SK-N-SH treated with all-trans-retinoic acid at 6 μM for 48 hours (cell line): ENCODE results near the gene TNFRSF21.

Experiments
- ATAC-seq: fragments of 200-7000 bp; cut with Tn5 transposase; 3 replicates; pipeline ENCODE4 v1.9.1; 2020; ENCODE audit warnings: mild to moderate bottlenecking, moderate library complexity
- CSDC2 ChIP-seq: fragments of 250-450 bp; sonication (Bioruptor Pico); IDR thresholded peaks from 2 replicates; pipeline ENCODE4 v1.5.0; 2020; ENCODE audit warnings: mild to moderate bottlenecking, moderate library complexity
- GLIS3 ChIP-seq: fragments of 250-450 bp; sonication (Bioruptor Pico); IDR thresholded peaks from 2 replicates; pipeline ENCODE4 v1.5.0; 2020; ENCODE audit warnings: mild to moderate bottlenecking, moderate library complexity
- ISL1 ChIP-seq: fragments of 250-450 bp; sonication (Bioruptor Pico); IDR thresholded peaks from 2 replicates; pipeline ENCODE4 v2.1.2; 2022; ENCODE audit warnings: mild to moderate bottlenecking, moderate library complexity
- OSR1 ChIP-seq: fragments of 250-450 bp; sonication (Bioruptor Pico); IDR thresholded peaks from 2 replicates; pipeline ENCODE4 v1.8.0; 2022; ENCODE audit warnings: moderate library complexity, mild to moderate bottlenecking, inconsistent platforms
- PATZ1 ChIP-seq: fragments of 250-450 bp; sonication (Bioruptor Pico); IDR thresholded peaks from 2 replicates; pipeline ENCODE4 v1.8.0; 2020; ENCODE audit warnings: mild to moderate bottlenecking, moderate library complexity, borderline replicate concordance
- PPARA ChIP-seq: fragments of 250-450 bp; sonication (Bioruptor Pico); IDR thresholded peaks from 2 replicates; pipeline ENCODE4 v1.5.0; 2020; ENCODE audit warnings: mild to moderate bottlenecking, borderline replicate concordance
- RARB ChIP-seq: fragments of 250-450 bp; sonication (Bioruptor Pico); IDR thresholded peaks from 2 replicates; pipeline ENCODE4 v1.8.0; 2021; ENCODE audit warnings: mild to moderate bottlenecking, moderate library complexity
- SNAI2 ChIP-seq: fragments of 250-450 bp; sonication (Bioruptor Pico); IDR thresholded peaks from 2 replicates; pipeline ENCODE4 v1.5.0; 2020; ENCODE audit warnings: mild to moderate bottlenecking, moderate library complexity
- TOX ChIP-seq: fragments of 250-450 bp; sonication (Bioruptor Pico); IDR thresholded peaks from 2 replicates; pipeline ENCODE4 v1.8.0; 2021; ENCODE audit warnings: mild to moderate bottlenecking, moderate library complexity, borderline replicate concordance
- ZC3H10 ChIP-seq: fragments of 250-450 bp; sonication (Bioruptor Pico); IDR thresholded peaks from 2 replicates; pipeline ENCODE4 v1.5.1; 2021; ENCODE audit warnings: mild to moderate bottlenecking, moderate library complexity
- ZFP3 ChIP-seq: fragments of 250-450 bp; sonication (Bioruptor Pico); IDR thresholded peaks from 2 replicates; pipeline ENCODE4 v1.5.0; 2020; ENCODE audit warnings: mild to moderate bottlenecking, moderate library complexity
- ZNF565 ChIP-seq: fragments of 450-650 bp; formaldehyde crosslinking; conservative IDR thresholded peaks from 2 replicates; pipeline ENCODE4 v1.5.0; 2020; ENCODE audit warnings: low read depth, mild to moderate bottlenecking, moderate library complexity
- ZNF70 ChIP-seq: fragments of 450-650 bp; formaldehyde crosslinking; IDR thresholded peaks from 2 replicates; pipeline ENCODE4 v1.5.0; 2020; ENCODE audit warnings: mild to moderate bottlenecking, moderate library complexity
- TF ChIP-seq, protein P1 (sequence below): fragments of 250-450 bp; sonication (Bioruptor Pico); IDR thresholded peaks from 2 replicates; pipeline ENCODE4 v1.5.0; 2020; ENCODE audit warnings: mild to moderate bottlenecking, moderate library complexity
- TF ChIP-seq, protein P2 (sequence below): fragments of 250-450 bp; sonication (Bioruptor Pico); IDR thresholded peaks from 2 replicates; pipeline ENCODE4 v1.5.1; 2020; ENCODE audit warnings: low read depth, mild to moderate bottlenecking, moderate library complexity
- TF ChIP-seq, protein P3 (sequence below): fragments of 250-450 bp; sonication (Bioruptor Pico); IDR thresholded peaks from 2 replicates; pipeline ENCODE4 v1.5.1; 2021; ENCODE audit warnings: mild to moderate bottlenecking, moderate library complexity

TNFRSF21 gene

DNA sequence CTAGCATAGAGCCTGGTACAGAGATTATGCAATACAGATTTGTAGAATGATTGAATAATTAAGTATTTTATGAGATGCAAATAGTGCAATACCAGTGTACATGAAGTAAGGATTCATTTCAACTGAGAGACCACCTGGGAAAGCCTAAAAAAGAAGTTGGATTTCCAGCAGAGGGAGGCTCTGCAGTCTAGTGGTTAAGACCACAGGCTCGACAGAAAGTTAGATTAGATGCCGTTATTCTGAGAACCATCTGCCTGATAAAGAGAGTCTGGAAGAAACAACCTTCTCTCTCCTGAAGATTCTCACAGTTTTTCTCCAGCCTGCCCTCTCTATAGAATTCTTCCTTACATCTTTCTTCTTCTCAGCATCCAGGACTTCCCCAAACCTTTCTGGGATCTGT, 13.6 kb upstream of the TNFRSF21 start:
- ATAC-seq = no peak
- TF ChIP-seq ISL1 (CRISPR knock-in tag) = no peak
- no peak for TF ChIP-seq TOX
- TF ChIP-seq SNAI2 (CRISPR knock-in tag) = no peak
- no peak for TF ChIP-seq ZNF70 (CRISPR knock-in tag)
- TF ChIP-seq, protein P1, sequence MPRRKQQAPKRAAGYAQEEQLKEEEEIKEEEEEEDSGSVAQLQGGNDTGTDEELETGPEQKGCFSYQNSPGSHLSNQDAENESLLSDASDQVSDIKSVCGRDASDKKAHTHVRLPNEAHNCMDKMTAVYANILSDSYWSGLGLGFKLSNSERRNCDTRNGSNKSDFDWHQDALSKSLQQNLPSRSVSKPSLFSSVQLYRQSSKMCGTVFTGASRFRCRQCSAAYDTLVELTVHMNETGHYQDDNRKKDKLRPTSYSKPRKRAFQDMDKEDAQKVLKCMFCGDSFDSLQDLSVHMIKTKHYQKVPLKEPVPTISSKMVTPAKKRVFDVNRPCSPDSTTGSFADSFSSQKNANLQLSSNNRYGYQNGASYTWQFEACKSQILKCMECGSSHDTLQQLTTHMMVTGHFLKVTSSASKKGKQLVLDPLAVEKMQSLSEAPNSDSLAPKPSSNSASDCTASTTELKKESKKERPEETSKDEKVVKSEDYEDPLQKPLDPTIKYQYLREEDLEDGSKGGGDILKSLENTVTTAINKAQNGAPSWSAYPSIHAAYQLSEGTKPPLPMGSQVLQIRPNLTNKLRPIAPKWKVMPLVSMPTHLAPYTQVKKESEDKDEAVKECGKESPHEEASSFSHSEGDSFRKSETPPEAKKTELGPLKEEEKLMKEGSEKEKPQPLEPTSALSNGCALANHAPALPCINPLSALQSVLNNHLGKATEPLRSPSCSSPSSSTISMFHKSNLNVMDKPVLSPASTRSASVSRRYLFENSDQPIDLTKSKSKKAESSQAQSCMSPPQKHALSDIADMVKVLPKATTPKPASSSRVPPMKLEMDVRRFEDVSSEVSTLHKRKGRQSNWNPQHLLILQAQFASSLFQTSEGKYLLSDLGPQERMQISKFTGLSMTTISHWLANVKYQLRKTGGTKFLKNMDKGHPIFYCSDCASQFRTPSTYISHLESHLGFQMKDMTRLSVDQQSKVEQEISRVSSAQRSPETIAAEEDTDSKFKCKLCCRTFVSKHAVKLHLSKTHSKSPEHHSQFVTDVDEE (CRISPR knock-in tag) = no peak
- TF ChIP-seq ZNF565 = no peak
- TF ChIP-seq PPARA = no peak

- no peak for ATAC-seq
- TF ChIP-seq ZNF70 (CRISPR knock-in tag) = no peak
- no peak for TF ChIP-seq GLIS3 (CRISPR knock-in tag)
- no peak for TF ChIP-seq CSDC2 (CRISPR knock-in tag)
- TF ChIP-seq PATZ1 (CRISPR knock-in tag) = no peak
- no peak for TF ChIP-seq RARB
- no peak for TF ChIP-seq ZC3H10 (CRISPR knock-in tag)
- no peak for TF ChIP-seq ZFP3 (CRISPR knock-in tag)
- TF ChIP-seq, all 23 proteins: peak for 0
Measured at GRCh38 chr6:47321577-47321976, 11.9 kb upstream of the TNFRSF21 start.

GRCh38 chr6:47319867-47320266, 10.2 kb upstream of the TNFRSF21 start:
- no peak for ATAC-seq
- TF ChIP-seq, protein P2, sequence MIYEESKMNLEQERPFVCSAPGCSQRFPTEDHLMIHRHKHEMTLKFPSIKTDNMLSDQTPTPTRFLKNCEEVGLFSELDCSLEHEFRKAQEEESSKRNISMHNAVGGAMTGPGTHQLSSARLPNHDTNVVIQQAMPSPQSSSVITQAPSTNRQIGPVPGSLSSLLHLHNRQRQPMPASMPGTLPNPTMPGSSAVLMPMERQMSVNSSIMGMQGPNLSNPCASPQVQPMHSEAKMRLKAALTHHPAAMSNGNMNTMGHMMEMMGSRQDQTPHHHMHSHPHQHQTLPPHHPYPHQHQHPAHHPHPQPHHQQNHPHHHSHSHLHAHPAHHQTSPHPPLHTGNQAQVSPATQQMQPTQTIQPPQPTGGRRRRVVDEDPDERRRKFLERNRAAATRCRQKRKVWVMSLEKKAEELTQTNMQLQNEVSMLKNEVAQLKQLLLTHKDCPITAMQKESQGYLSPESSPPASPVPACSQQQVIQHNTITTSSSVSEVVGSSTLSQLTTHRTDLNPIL (CRISPR knock-in tag) = no peak
- TF ChIP-seq OSR1 (CRISPR knock-in tag) = no peak
- TF ChIP-seq ZFP3 (CRISPR knock-in tag) = no peak
- TF ChIP-seq ISL1 (CRISPR knock-in tag) = no peak
- TF ChIP-seq GLIS3 (CRISPR knock-in tag) = no peak
- no peak for TF ChIP-seq ZNF70 (CRISPR knock-in tag)
- TF ChIP-seq CSDC2 (CRISPR knock-in tag) = no peak
- TF ChIP-seq, protein P1 (CRISPR knock-in tag) = no peak
- no peak for TF ChIP-seq ZC3H10 (CRISPR knock-in tag)
- TF ChIP-seq, protein P3, sequence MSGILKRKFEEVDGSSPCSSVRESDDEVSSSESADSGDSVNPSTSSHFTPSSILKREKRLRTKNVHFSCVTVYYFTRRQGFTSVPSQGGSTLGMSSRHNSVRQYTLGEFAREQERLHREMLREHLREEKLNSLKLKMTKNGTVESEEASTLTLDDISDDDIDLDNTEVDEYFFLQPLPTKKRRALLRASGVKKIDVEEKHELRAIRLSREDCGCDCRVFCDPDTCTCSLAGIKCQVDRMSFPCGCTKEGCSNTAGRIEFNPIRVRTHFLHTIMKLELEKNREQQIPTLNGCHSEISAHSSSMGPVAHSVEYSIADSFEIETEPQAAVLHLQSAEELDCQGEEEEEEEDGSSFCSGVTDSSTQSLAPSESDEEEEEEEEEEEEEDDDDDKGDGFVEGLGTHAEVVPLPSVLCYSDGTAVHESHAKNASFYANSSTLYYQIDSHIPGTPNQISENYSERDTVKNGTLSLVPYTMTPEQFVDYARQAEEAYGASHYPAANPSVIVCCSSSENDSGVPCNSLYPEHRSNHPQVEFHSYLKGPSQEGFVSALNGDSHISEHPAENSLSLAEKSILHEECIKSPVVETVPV (CRISPR knock-in tag) = no peak

DNA sequence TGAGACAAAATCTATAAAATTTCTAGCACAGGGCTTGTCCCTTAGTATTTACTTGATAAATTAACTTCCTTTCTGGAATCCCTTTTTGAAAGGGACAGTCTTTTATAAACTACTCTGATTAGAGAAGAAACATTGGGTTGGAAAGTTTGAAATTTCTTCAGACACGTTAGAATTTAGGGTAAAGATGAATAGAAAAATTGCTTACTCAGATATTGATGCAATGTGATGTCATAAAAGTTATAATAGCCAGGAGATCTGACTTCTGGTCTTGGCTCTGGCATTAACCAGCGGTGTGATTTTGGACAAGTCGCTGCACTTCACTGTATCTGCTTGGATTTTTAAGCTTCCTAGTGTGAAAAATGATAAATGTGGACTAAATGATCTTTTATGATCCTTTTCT, 9.7 kb upstream of the TNFRSF21 start:
- ATAC-seq = no peak
- TF ChIP-seq SNAI2 (CRISPR knock-in tag) = no peak
